Mammary epithelial cell (primary cell): ENCODE data around the gene FBXO31.

Experiments
- EZH2 ChIP-seq: IDR thresholded peaks from 2 replicates; pipeline ENCODE4 v1.6.1; 2012; ENCODE audit warnings: low read length, inconsistent platforms, borderline replicate concordance
- TF ChIP-seq, protein P1 (sequence below), 2 donors: IDR thresholded peaks in 1 of 2; conservative IDR thresholded peaks in 1 of 2; 2 replicates each; pipeline ENCODE4 v1.5.1; 2011 to 2012; ENCODE audit warnings: inconsistent platforms in 2 of 2, low read length in 2 of 2, mild to moderate bottlenecking in 2 of 2, control low read depth in 1 of 2, low read depth in 1 of 2; ENCODE audit not compliant: insufficient read depth in 1 of 2; ENCODE audit errors: extremely low read depth in 1 of 2

DNA sequence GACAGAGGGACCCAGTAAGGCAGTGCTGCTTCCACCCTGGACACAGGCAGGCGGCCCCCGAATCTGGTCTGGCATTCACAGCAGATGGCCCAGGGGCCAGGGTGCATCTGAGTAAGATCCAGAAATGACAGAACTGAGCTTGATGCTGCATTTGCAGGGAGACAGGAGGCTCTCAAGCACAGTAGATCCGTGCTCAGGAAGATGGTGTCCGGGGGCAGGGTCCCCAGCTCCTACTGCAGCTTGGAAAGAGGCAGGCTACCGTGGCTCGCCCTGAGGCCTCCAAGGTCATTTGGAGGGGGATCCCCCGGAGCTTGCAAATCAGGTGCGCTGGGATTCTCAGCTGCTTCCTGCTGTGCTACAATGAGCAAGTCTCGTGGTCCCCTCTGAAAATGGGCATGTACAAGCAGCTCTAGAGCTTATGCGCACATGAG is 68.6 kb downstream of the FBXO31 start:
- TF ChIP-seq, protein P1, sequence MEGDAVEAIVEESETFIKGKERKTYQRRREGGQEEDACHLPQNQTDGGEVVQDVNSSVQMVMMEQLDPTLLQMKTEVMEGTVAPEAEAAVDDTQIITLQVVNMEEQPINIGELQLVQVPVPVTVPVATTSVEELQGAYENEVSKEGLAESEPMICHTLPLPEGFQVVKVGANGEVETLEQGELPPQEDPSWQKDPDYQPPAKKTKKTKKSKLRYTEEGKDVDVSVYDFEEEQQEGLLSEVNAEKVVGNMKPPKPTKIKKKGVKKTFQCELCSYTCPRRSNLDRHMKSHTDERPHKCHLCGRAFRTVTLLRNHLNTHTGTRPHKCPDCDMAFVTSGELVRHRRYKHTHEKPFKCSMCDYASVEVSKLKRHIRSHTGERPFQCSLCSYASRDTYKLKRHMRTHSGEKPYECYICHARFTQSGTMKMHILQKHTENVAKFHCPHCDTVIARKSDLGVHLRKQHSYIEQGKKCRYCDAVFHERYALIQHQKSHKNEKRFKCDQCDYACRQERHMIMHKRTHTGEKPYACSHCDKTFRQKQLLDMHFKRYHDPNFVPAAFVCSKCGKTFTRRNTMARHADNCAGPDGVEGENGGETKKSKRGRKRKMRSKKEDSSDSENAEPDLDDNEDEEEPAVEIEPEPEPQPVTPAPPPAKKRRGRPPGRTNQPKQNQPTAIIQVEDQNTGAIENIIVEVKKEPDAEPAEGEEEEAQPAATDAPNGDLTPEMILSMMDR (conservative IDR thresholded peaks at IDR 0.05 in 1 of 2, IDR thresholded peaks at IDR 0.05 in 1 of 2; ENCODE audit: extremely low read depth in 1 of 2, insufficient read depth in 1 of 2, low read depth in 1 of 2, low read length in 2 of 2) = no peak
- TF ChIP-seq EZH2 = no peak
